GM20000 (cell line): ENCODE measurements around the gene MCFD2.

Experiments used
- DNase-seq: peaks from one replicate; pipeline ENCODE4 v3.0.0; 2012; ENCODE audit warnings: low spot score
- CTCF ChIP-seq: IDR thresholded peaks from 2 replicates; pipeline ENCODE4 v1.5.1; 2012; ENCODE audit warnings: mild to moderate bottlenecking, control low read depth; ENCODE audit errors: extremely low read depth, missing control alignments

MCFD2 gene

DNA sequence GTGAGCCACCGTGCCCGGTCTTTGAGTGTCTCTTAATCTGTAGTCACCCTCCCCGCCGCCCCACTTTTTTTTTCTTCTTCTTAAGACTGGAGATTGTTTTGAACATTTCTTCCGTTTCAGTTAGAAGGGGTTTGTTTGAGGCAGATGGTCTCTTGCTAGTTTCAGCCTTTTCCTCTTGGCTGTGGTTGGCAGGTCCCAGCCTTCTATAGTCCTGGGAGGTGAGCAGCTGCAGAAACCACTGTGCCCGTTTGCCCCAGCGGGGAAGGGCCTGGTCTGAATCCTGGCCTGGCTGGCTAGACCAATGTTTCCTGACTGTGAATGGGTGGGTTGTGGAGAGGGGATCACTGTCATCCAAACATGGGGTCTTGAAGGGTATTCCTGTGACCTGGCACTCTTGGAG is 30.1 kb upstream of the MCFD2 start:
- no peak for TF ChIP-seq CTCF
- no peak for DNase-seq

DNA sequence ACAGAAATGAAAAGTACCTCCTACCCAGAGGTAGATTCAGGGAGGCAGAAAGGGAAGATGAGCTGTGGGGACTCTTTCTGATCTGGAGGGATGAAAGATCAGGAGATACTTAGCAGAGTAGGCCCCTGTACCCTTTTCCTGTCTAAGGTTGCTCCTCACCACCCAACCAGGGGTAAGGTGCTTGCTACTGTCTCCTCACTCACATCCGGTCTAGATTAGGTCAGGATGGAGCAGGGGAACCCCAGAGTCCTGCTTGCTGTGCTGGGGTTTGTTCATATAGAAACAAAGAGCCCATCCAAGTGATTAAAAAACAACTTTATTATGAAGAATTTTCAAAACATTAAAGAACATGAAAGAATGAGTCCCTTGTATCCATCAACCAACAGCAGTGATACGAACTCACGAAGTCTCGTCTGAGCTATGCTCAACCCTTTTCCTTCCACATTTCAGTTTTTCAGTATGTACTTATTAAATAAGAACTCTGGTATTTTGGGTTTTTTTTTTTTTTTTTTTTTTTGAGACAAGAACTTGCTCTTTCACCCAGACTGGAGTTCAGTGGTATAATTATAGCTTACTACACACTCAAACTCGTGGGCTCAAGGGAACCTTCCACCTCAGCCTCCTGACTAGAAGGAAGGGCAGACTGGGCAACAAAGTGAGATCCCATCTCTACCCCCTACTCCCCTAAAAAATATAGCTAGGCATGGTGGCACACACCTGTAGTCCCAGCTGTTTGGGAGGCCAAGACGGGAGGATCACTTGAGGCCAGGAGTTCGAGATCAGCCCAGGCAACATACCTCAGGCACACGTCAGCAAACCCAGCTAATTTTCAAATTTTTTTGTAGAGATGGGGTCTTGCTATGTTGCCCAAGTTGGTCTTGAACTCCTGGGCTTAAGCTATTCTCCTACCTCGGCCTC is 28.5 kb upstream of the MCFD2 start:
- no peak for TF ChIP-seq CTCF
- DNase-seq: peak; percentile 74

DNA sequence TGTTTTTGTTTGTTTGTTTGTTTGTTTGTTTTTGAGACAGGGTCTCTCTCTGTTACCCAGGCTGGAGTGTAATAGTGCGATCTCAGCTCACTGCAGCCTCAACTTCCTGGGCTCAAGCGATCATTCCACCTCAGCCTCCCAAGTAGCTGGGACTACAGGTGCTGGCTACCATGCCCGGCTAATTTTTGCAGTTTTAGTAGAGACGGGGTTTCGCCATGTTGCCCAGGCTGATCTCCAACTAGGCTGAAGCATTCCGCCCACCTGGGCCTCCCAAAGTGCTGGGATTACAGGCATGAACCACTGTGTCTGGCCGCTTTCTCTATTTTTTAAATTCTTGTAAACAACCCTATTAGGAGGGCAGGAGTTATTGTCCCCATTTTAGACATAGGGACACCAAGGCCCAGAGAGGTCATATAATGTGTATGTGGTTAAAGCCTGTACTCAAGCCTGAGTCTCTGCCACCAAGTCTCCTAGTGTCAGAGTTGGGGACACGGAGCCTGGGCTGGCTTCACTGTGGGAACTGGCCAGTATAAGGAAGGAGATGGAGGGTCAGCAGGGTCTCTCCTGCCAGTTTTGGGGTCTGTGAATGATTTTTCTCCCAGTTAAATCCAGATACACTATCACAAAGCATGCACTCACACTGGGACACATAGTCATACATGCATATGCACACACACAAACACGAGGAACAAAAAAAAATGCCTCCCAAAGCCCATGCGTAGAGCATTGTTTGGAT is 27.5 kb upstream of the MCFD2 start:
- no peak for TF ChIP-seq CTCF
- DNase-seq: no peak

- TF ChIP-seq CTCF: no peak
Measured at GRCh38 chr2:46942143-46942526, 26.5 kb upstream of the MCFD2 start.

GRCh38 chr2:46939626-46940359 is 24.2 kb upstream of the MCFD2 start:
- no peak for TF ChIP-seq CTCF
- DNase-seq: no peak

More at GRCh38 chr2:46942143-46942526, 26.5 kb upstream of the MCFD2 start:
- DNase-seq: peak; percentile 79

DNA sequence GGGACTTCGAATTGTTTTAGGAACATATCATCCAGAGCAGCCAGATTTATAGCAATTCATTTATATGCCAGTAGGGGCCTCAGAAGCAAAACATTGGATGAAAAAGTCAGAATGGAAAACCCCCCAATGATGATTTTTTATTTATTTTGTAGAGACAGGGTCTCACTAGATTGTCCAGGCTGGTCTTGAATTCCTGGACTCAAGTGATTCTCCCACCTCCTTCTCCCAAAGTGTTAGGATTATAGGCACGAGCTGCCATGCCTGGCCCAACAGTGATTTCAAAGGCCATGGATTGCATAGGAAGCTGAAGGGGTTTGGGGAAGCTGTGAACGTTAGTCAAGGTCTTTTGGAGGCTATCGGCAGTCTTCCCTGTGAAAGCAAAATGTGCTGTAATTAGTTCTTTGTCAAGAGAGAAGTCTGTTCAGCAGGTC is 21.9 kb upstream of the MCFD2 start:
- peak; percentile 16 for TF ChIP-seq CTCF
- DNase-seq: no peak
